Fibroblast of lung (primary cell): ENCODE results near the gene RNF43. TPM values are rescaled to one million over a fixed set of nuclear protein-coding genes. Genes with fewer than 3 reads are reported as not detected.

Experiments used
- DNase-seq, 2 donors: peaks; one replicate each; pipeline versions ENCODE4 v3.0.0 to v3.0.0-alpha.2; 2010; ENCODE audit warnings: low read depth in 2 of 2
- H2AFZ ChIP-seq: 2 replicates; pipeline ENCODE4 v1.5.1; 2012; ENCODE audit warnings: low read length, control low read depth, inconsistent platforms
- H3K27ac ChIP-seq: 2 replicates; pipeline ENCODE4 v1.5.1; 2011; ENCODE audit warnings: low read length, control low read depth; ENCODE audit not compliant: insufficient read depth
- H3K27me3 ChIP-seq: 2 replicates; pipeline ENCODE4 v1.5.1; 2011; ENCODE audit warnings: mild to moderate bottlenecking, low read length; ENCODE audit not compliant: control insufficient read depth, insufficient read depth
- H3K36me3 ChIP-seq: 2 replicates; pipeline ENCODE4 v1.5.1; 2011; ENCODE audit warnings: low read length; ENCODE audit not compliant: control insufficient read depth, insufficient read depth
- H3K4me1 ChIP-seq: 2 replicates; pipeline ENCODE4 v1.5.1; 2011; ENCODE audit warnings: low read length; ENCODE audit not compliant: control insufficient read depth, insufficient read depth; ENCODE audit errors: extremely low read depth
- H3K4me2 ChIP-seq: 2 replicates; pipeline ENCODE4 v1.5.1; 2011; ENCODE audit warnings: low read length, control low read depth; ENCODE audit not compliant: insufficient read depth; ENCODE audit errors: extremely low read depth
- H3K4me3 ChIP-seq, 4 experiments: fragments of 200-600 bp in 1 of 4; sonication (generic) in 1 of 4; replicated peaks in 1 of 4; 2 replicates each; pipeline ENCODE4 v1.5.1; 2011 to 2016; ENCODE audit warnings: low read length in 4 of 4, low read depth in 3 of 4, mild to moderate bottlenecking in 3 of 4, control low read depth in 2 of 4, inconsistent platforms in 1 of 4, mixed read lengths in 1 of 4; ENCODE audit not compliant: insufficient read depth in 1 of 4; ENCODE audit errors: control extremely low read depth in 1 of 4
- H3K79me2 ChIP-seq: 2 replicates; pipeline ENCODE4 v1.5.1; 2012; ENCODE audit warnings: mild to moderate bottlenecking, low read length, inconsistent platforms; ENCODE audit not compliant: control insufficient read depth, insufficient read depth
- H3K9ac ChIP-seq: 2 replicates; pipeline ENCODE4 v1.5.1; 2011; ENCODE audit warnings: mild to moderate bottlenecking, low read length, control low read depth; ENCODE audit not compliant: insufficient read depth
- H3K9me3 ChIP-seq: 2 replicates; pipeline ENCODE4 v1.5.1; 2012; ENCODE audit warnings: low read depth, low read length; ENCODE audit not compliant: control insufficient read depth, insufficient read depth
- H4K20me1 ChIP-seq: 2 replicates; pipeline ENCODE4 v1.5.1; 2011; ENCODE audit warnings: low read length; ENCODE audit not compliant: control insufficient read depth, insufficient read depth; ENCODE audit errors: extremely low read depth
- CTCF ChIP-seq, 2 donors: IDR thresholded peaks in 1 of 2; conservative IDR thresholded peaks in 1 of 2; 1 replicate in 1 of 2; 2 replicates in 1 of 2; pipeline ENCODE4 v1.5.1; 2011 to 2012; ENCODE audit warnings: low read length in 2 of 2, control low read depth in 1 of 2, inconsistent platforms in 1 of 2, low read depth in 1 of 2, mild to moderate bottlenecking in 1 of 2
- EZH2 ChIP-seq: IDR thresholded peaks from 2 replicates; pipeline ENCODE4 v1.5.1; 2012; ENCODE audit warnings: low read length, control low read depth, mild to moderate bottlenecking; ENCODE audit errors: missing control alignments
- polyA plus RNA-seq, 2 donors: library from polyadenylated mRNA; depleted of rRNA in 1 of 2; stranded (reverse) in 1 of 2; unstranded in 1 of 2; fragments of >200 nt; gene quantifications; 2 replicates each; pipeline ENCODE4 v1.2.1, GENCODE V29; 2011 to 2012; ENCODE audit warnings: missing spikeins in 1 of 2
- total RNA-seq: library from RNA; depleted of rRNA; stranded (reverse); fragments of >200 nt; gene quantifications from 2 replicates; pipeline ENCODE4 v1.2.1, GENCODE V29; 2014

The RNF43 gene
- total and polyA plus RNA-seq, 2 donors (not counting 1 experiment from before 2014, with no cell fraction given) = under 0.01 to 0.02 TPM

GRCh38 chr17:58373003-58373402, 44.3 kb downstream of the RNF43 start:
- H3K4me2 ChIP-seq = no peak overlapping the region
- H2AFZ ChIP-seq = no peak overlapping the region
- no peak overlapping the region for H3K9ac ChIP-seq
- no peak for TF ChIP-seq EZH2
- TF ChIP-seq CTCF (conservative IDR thresholded peaks at IDR 0.05 in 1 of 2, IDR thresholded peaks at IDR 0.05 in 1 of 2; ENCODE audit: low read depth in 1 of 2, low read length in 2 of 2) = no peak
- no peak overlapping the region for H3K27ac ChIP-seq
- no peaks in the 10 kb centered on the region for H3K4me1 ChIP-seq
- no peaks in the 10 kb centered on the region for H3K36me3 ChIP-seq
- DNase-seq = no peak
- no peaks in the 10 kb centered on the region for H3K79me2 ChIP-seq
- no peak overlapping the region for H3K4me3 ChIP-seq
- H3K27me3 ChIP-seq = no peaks in the 10 kb centered on the region
- no peaks in the 10 kb centered on the region for H4K20me1 ChIP-seq
- H3K9me3 ChIP-seq = no peaks in the 10 kb centered on the region

- no peak overlapping the region for H3K4me2 ChIP-seq
- H4K20me1 ChIP-seq = no peaks in the 10 kb centered on the region
- H3K27me3 ChIP-seq = no peaks in the 10 kb centered on the region
- TF ChIP-seq EZH2 (no peak), CTCF (conservative IDR thresholded peaks at IDR 0.05 in 1 of 2, IDR thresholded peaks at IDR 0.05 in 1 of 2; ENCODE audit: low read depth in 1 of 2, low read length in 2 of 2) (no peak)
- no peaks in the 10 kb centered on the region for H3K9me3 ChIP-seq
- DNase-seq = no peak
- no peaks in the 10 kb centered on the region for H3K36me3 ChIP-seq
- H3K9ac ChIP-seq = no peak overlapping the region
- H3K27ac ChIP-seq = no peak overlapping the region
- H3K4me3 ChIP-seq = no peak overlapping the region
- no peak overlapping the region for H2AFZ ChIP-seq
- H3K4me1 ChIP-seq = no peaks in the 10 kb centered on the region
- no peaks in the 10 kb centered on the region for H3K79me2 ChIP-seq
Observed at GRCh38 chr17:58371300-58371950, 45.9 kb downstream of the RNF43 start.

- Histone ChIP-seq H3K9ac (no peak overlapping the region), H2AFZ (no peak overlapping the region), H3K4me2 (no peak overlapping the region), H3K36me3 (no peaks in the 10 kb centered on the region), H3K4me1 (no peaks in the 10 kb centered on the region), H3K79me2 (no peaks in the 10 kb centered on the region), H4K20me1 (no peaks in the 10 kb centered on the region), H3K27ac (no peak overlapping the region), H3K4me3 (no peak overlapping the region), H3K27me3 (no peaks in the 10 kb centered on the region), H3K9me3 (no peaks in the 10 kb centered on the region)
- TF ChIP-seq CTCF (conservative IDR thresholded peaks at IDR 0.05 in 1 of 2, IDR thresholded peaks at IDR 0.05 in 1 of 2; ENCODE audit: low read depth in 1 of 2, low read length in 2 of 2) (no peak), EZH2 (no peak)
- no peak for DNase-seq
Observed at GRCh38 chr17:58370716-58371115, 46.6 kb downstream of the RNF43 start.
